SU-DHL-6 (cell line): ENCODE measurements around the gene PAQR4.

Experiments used
- H2AFZ ChIP-seq: fragments of 200-600 bp; sonication (generic); 2 replicates; pipeline ENCODE4 v1.6.1; 2014; ENCODE audit warnings: low read depth, mild to moderate bottlenecking, moderate library complexity, mixed read lengths, antibody characterized with exemption, low read length; ENCODE audit not compliant: severe bottlenecking
- H3F3A ChIP-seq: fragments of 200-600 bp; shearing (Covaris generic); 2 replicates; pipeline ENCODE4 v1.6.0; 2016; ENCODE audit warnings: antibody characterized with exemption, mild to moderate bottlenecking; ENCODE audit not compliant: insufficient read depth
- H3K27ac ChIP-seq: fragments of 200-600 bp; sonication (generic); 2 replicates; pipeline ENCODE4 v1.5.1; 2016; ENCODE audit warnings: low read depth, mild to moderate bottlenecking, low read length, moderate library complexity, mixed read lengths
- H3K27me3 ChIP-seq: fragments of 200-600 bp; sonication (generic), shearing (Covaris generic); 2 replicates; pipeline ENCODE4 v1.6.0; 2014; ENCODE audit warnings: mild to moderate bottlenecking, low read length
- H3K36me3 ChIP-seq: fragments of 200-600 bp; sonication (generic); 2 replicates; pipeline ENCODE4 v1.6.1; 2014; ENCODE audit warnings: mild to moderate bottlenecking, low read length, mixed read lengths
- H3K4me2 ChIP-seq: fragments of 300-600, 200-600 bp; shearing (Covaris generic), sonication (generic); 2 replicates; pipeline ENCODE4 v1.6.0; 2014; ENCODE audit warnings: low read length, low read depth, mild to moderate bottlenecking; ENCODE audit not compliant: poor library complexity, severe bottlenecking
- H3K4me3 ChIP-seq: fragments of 200-600 bp; sonication (generic); 2 replicates; pipeline ENCODE4 v1.5.1; 2014; ENCODE audit warnings: antibody characterized with exemption, low read length, mild to moderate bottlenecking, mixed read lengths; ENCODE audit not compliant: insufficient read depth, poor library complexity, severe bottlenecking
- H3K79me2 ChIP-seq: fragments of 200-600 bp; sonication (generic); 2 replicates; pipeline ENCODE4 v1.6.1; 2014; ENCODE audit warnings: mild to moderate bottlenecking, low read length, moderate library complexity; ENCODE audit not compliant: insufficient read depth
- H3K9ac ChIP-seq: fragments of 200-600 bp; sonication (generic); 2 replicates; pipeline ENCODE4 v1.7.0; 2014; ENCODE audit warnings: mild to moderate bottlenecking, low read length
- H3K9me2 ChIP-seq: fragments of 200-600 bp; sonication (generic); replicated peaks from 2 replicates; pipeline ENCODE4 v1.6.1; 2014; ENCODE audit warnings: low read length; ENCODE audit not compliant: insufficient read depth
- H3K9me3 ChIP-seq: fragments of 200-600 bp; sonication (generic); 2 replicates; pipeline ENCODE4 v1.6.1; 2014; ENCODE audit warnings: low read length, mixed read lengths; ENCODE audit not compliant: insufficient read depth
- H4K20me1 ChIP-seq: fragments of 200-600 bp; sonication (generic); 2 replicates; pipeline ENCODE4 v1.6.1; 2014; ENCODE audit warnings: low read depth, mild to moderate bottlenecking, antibody characterized with exemption, low read length, moderate library complexity, mixed read lengths
- EZH2phosphoT487 ChIP-seq: fragments of 200-600 bp; sonication (generic), shearing (Covaris generic); conservative IDR thresholded peaks from 2 replicates; pipeline ENCODE4 v1.6.1; 2018; ENCODE audit warnings: mild to moderate bottlenecking, antibody characterized with exemption, low read length, moderate library complexity, mixed read lengths
- TF ChIP-seq, protein P1 (sequence below): fragments of 200-600 bp; sonication (generic); IDR thresholded peaks from one replicate; pipeline ENCODE4 v1.5.1; 2017; ENCODE audit warnings: antibody characterized with exemption, mild to moderate bottlenecking, low read length, moderate library complexity; ENCODE audit not compliant: insufficient read depth, poor library complexity, severe bottlenecking

PAQR4 gene

DNA sequence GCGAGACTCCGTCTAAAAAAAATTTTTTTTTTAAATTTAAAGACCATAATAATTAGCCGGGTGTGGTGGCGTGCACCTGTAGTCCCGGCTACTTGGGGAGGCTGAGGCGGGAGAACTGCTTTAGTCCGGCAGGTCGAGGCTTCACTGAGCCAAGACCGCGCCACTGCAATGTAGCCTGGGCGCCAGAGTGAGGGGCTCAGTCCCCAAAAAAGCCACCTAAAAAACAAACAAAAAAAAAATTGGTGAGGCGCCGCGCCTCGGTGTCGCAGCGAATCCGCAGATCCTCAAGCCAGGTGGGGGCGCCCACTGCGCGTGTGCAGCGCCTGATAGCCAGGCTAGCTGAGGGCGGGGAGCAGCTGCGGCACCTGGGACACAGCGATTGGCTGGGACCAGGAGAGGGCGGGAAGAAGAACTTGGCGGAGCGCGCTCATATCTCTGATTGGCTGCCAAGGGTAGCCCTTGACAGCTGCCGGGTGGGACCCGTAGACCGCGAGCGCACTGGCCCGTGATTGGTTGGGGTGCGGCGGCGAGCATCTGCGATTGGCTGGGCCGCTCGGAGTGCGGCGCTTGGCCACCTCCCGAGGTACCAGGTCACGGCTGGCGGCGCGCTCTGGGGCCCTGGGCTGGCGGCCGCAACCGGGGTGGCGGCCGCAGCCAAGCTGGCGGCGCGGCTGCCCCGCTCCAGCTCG is 34.6 kb downstream of the PAQR4 start:
- no peaks in the 10 kb centered on the region for H3K27me3 ChIP-seq
- TF ChIP-seq, protein P1, sequence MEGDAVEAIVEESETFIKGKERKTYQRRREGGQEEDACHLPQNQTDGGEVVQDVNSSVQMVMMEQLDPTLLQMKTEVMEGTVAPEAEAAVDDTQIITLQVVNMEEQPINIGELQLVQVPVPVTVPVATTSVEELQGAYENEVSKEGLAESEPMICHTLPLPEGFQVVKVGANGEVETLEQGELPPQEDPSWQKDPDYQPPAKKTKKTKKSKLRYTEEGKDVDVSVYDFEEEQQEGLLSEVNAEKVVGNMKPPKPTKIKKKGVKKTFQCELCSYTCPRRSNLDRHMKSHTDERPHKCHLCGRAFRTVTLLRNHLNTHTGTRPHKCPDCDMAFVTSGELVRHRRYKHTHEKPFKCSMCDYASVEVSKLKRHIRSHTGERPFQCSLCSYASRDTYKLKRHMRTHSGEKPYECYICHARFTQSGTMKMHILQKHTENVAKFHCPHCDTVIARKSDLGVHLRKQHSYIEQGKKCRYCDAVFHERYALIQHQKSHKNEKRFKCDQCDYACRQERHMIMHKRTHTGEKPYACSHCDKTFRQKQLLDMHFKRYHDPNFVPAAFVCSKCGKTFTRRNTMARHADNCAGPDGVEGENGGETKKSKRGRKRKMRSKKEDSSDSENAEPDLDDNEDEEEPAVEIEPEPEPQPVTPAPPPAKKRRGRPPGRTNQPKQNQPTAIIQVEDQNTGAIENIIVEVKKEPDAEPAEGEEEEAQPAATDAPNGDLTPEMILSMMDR = peak; percentile 67
- no peak for TF ChIP-seq EZH2phosphoT487
- no peaks in the 10 kb centered on the region for H4K20me1 ChIP-seq
- peak overlapping the region; percentile 39 for H3K4me2 ChIP-seq
- H3K9me3 ChIP-seq = no peaks in the 10 kb centered on the region
- H3F3A ChIP-seq = no peaks in the 10 kb centered on the region
- H2AFZ ChIP-seq = no peak overlapping the region
- H3K36me3 ChIP-seq = no peaks in the 10 kb centered on the region
- no peak overlapping the region for H3K9ac ChIP-seq
- peak overlapping the region; percentile 29 for H3K4me3 ChIP-seq
- no peaks in the 10 kb centered on the region for H3K9me2 ChIP-seq
- H3K27ac ChIP-seq = no peak overlapping the region
- H3K79me2 ChIP-seq = no peaks in the 10 kb centered on the region

DNA sequence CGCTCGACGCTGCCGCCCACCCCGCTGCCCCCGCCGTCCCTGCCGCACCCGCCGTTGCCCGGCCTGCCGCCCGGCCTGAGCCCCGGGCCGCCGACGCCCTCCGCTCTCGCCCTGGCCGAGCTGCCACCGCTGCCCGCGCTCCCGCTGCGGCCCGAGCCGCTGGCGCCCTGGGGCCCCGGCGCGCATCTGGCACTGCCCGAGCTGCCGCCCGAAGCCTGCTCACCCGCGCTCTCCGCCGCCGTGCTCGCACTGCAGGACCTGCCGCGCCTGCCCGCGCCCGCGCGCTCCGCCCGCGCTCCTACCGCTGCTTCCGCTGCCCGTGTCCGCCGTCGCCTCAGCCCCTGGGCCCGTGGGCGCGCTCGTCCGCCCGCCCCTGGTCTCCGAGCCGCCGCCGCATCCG is 35.2 kb downstream of the PAQR4 start:
- Histone ChIP-seq H3K9me3 (no peaks in the 10 kb centered on the region), H2AFZ (no peak overlapping the region), H3K4me2 (no peak overlapping the region), H3K9ac (no peak overlapping the region), H3K36me3 (no peaks in the 10 kb centered on the region), H3K27me3 (no peaks in the 10 kb centered on the region), H3K79me2 (no peaks in the 10 kb centered on the region), H3K4me3 (peak overlapping the region; percentile 29), H4K20me1 (no peaks in the 10 kb centered on the region), H3K27ac (no peak overlapping the region), H3K9me2 (no peaks in the 10 kb centered on the region), H3F3A (no peaks in the 10 kb centered on the region)
- no peak for TF ChIP-seq EZH2phosphoT487
- TF ChIP-seq, protein P1 = no peak

DNA sequence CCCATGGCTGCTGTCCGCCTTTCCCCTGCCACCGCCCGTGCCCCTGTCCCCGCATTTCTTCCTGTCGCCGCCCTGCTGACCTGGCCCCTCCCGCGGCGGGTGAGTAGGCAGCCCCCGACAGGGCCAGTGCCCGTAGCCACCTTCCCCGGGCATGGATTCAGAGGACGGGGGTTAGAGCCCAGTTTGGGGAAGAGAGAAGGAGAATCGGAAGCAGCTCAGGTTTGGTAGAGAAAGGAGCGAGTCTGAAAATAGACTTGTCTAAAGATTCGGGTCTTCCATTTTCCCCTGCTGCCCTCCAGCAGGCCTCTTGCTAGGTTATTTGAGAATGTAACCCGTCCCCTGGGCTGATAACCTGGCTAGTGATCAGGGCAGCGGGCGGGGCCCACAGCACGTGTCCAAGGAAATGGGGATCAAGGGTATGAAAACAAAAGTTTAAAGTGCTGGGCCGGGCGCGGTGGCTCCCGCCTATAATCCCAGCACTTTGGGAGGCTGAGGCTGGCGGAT is 35.7 kb downstream of the PAQR4 start:
- Histone ChIP-seq H2AFZ (no peak overlapping the region), H3K9me3 (no peaks in the 10 kb centered on the region), H4K20me1 (no peaks in the 10 kb centered on the region), H3K79me2 (no peaks in the 10 kb centered on the region), H3F3A (no peaks in the 10 kb centered on the region), H3K9me2 (no peaks in the 10 kb centered on the region), H3K36me3 (no peaks in the 10 kb centered on the region), H3K27me3 (no peaks in the 10 kb centered on the region), H3K4me3 (peak overlapping the region; percentile 46), H3K27ac (no peak overlapping the region), H3K4me2 (peak overlapping the region; percentile 52), H3K9ac (peak overlapping the region; percentile 26; the same call in 1 of the 2 replicates)
- TF ChIP-seq, protein P1 = no peak
- no peak for TF ChIP-seq EZH2phosphoT487
